Chondrocyte (in vitro differentiated cells): ENCODE data around the gene MKLN1. TPM values are rescaled to one million over a fixed set of nuclear protein-coding genes. Genes with fewer than 3 reads are reported as not detected.

ENCODE experiments used
- DNase-seq: peaks from one replicate; pipeline ENCODE4 v3.0.0; 2021; ENCODE audit warnings: mixed read lengths, low spot score
- H3K27ac Mint-ChIP-seq: one replicate; pipeline ENCODE4 v1.8.0; 2021; ENCODE audit warnings: mild to moderate bottlenecking, moderate library complexity, mixed read lengths; ENCODE audit not compliant: unreplicated experiment
- H3K27me3 Mint-ChIP-seq: 2 replicates; pipeline ENCODE4 v1.8.0; 2021; ENCODE audit warnings: low read depth, mixed read lengths
- H3K36me3 Mint-ChIP-seq: 2 replicates; pipeline ENCODE4 v1.8.0; 2021; ENCODE audit warnings: low read depth, mixed read lengths
- H3K4me1 Mint-ChIP-seq: 2 replicates; pipeline ENCODE4 v1.8.0; 2021; ENCODE audit warnings: low read depth, mild to moderate bottlenecking, mixed read lengths
- H3K4me3 Mint-ChIP-seq: one replicate; pipeline ENCODE4 v1.8.0; 2021; ENCODE audit warnings: mild to moderate bottlenecking, moderate library complexity, mixed read lengths; ENCODE audit not compliant: unreplicated experiment
- H3K9me3 Mint-ChIP-seq: 2 replicates; pipeline ENCODE4 v1.8.0; 2021; ENCODE audit warnings: low read depth, mixed read lengths
- total RNA-seq: library from RNA; stranded (reverse); gene quantifications from 3 replicates; pipeline ENCODE4 v1.2.1, GENCODE V29; 2021
- TF ChIP-seq, protein P1 (sequence below): fragments of 200-600 bp; sonication (generic); IDR thresholded peaks from 2 replicates; pipeline ENCODE4 v1.5.0; 2021; ENCODE audit warnings: antibody characterized with exemption, mild to moderate bottlenecking, moderate library complexity

MKLN1 gene
- total RNA-seq, 1 donor from 2014 or later, result 33.4 TPM

DNA sequence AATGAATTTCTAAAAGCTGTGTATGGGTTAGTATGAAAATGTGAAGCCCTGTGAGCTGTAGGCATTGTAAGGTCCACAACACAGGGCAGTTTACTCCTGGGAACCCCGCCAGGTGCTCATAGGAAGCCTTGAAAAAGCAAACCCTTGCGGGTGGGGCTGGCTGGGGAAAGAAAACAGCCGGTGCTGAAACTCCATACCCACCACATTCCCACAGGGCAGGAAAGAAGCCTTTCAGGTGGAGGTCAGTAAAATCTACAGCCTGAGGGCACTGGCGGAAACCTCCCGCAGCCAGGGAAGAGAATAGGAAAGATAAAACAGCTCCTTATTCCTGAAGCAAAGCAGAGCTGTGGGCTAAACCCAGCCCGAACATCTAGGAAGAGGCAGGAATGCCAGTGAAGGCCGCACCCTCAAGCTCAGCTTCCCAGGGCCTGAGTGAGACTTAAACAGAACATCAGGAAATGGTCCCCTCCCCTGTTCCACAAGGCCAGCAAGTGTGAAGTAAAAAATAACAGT lies 194.0 kb downstream of the MKLN1 start:
- Mint-ChIP-seq H3K36me3 (no peaks in the 10 kb centered on the region), H3K27me3 (no peaks in the 10 kb centered on the region), H3K4me3 (no peak overlapping the region), H3K9me3 (no peaks in the 10 kb centered on the region), H3K4me1 (peaks cover 43% of the 10 kb centered on the region), H3K27ac (peak overlapping the region; percentile 79)
- TF ChIP-seq, protein P1, sequence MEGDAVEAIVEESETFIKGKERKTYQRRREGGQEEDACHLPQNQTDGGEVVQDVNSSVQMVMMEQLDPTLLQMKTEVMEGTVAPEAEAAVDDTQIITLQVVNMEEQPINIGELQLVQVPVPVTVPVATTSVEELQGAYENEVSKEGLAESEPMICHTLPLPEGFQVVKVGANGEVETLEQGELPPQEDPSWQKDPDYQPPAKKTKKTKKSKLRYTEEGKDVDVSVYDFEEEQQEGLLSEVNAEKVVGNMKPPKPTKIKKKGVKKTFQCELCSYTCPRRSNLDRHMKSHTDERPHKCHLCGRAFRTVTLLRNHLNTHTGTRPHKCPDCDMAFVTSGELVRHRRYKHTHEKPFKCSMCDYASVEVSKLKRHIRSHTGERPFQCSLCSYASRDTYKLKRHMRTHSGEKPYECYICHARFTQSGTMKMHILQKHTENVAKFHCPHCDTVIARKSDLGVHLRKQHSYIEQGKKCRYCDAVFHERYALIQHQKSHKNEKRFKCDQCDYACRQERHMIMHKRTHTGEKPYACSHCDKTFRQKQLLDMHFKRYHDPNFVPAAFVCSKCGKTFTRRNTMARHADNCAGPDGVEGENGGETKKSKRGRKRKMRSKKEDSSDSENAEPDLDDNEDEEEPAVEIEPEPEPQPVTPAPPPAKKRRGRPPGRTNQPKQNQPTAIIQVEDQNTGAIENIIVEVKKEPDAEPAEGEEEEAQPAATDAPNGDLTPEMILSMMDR, result no peak
- DNase-seq, result peak; percentile 49

DNA sequence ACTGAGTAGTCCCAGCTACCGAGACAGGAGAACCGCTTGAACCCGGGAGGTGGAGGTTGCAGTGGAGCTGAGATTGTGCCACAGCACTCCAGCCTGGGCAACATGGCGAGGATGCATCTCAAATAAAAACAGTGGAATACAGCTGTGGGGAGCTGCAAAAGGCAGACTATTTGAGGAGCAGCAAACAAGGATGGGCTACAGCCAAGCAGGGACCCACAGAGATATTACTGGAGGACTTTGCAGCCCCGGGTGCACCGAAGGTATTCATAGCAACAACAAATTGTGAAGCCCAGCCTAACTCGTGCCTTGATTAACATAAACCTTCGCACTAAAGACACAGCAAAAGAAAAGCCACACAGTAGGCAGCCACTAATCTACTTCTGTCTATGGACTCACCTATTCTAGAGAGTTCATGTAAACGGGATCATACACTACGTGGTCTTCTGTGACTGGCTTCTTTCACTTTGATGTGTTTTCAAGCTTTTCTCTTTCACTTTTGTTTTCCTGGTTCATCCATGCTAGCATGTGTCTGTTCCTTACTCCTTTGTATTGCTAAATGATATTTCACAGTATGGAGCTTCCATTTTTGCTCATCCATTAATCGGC lies 194.8 kb downstream of the MKLN1 start:
- H3K27ac Mint-ChIP-seq, result no peak overlapping the region
- peaks cover 43% of the 10 kb centered on the region for H3K4me1 Mint-ChIP-seq
- no peaks in the 10 kb centered on the region for H3K36me3 Mint-ChIP-seq
- no peaks in the 10 kb centered on the region for H3K27me3 Mint-ChIP-seq
- H3K9me3 Mint-ChIP-seq, result no peaks in the 10 kb centered on the region
- no peak overlapping the region for H3K4me3 Mint-ChIP-seq
- peak; percentile 35 for DNase-seq
- TF ChIP-seq, protein P1, result no peak

DNA sequence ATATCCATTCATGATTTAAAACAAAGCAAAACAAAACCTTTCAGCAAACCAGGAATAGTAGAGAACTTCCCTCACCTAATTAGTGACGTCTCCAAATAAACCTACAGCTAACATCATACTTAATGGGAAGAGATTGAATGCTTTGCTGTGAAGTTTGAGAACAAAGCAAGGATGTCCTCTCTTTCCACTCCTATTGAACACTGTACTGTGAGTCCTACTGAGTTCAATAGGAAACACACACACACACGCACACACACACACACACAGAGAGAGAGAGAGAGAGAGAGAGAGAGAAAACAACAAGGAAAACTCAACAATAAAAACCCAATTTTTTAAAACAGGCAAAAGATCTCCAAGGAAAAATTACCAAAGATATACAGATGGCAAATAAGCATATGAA lies 196.4 kb downstream of the MKLN1 start:
- peaks cover 49% of the 10 kb centered on the region for H3K4me1 Mint-ChIP-seq

DNA sequence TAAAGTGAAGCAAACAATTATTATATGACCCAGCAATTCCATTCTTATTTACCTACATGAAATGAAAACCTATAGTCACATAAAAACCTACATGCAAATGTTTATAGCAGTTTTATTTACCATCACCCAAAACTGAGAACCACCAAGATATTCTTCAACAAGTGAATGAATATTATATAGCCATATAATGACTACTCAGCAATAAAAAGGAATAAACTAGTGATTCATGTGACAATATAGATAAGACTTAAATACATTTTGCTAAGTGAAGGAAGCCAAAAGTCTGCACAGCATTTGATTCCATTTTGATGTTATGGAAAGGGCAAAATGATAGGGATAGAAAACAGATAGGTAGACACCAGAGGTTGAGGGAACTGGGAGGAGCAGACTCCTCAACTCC lies 197.0 kb downstream of the MKLN1 start:
- H3K27me3 Mint-ChIP-seq, result no peaks in the 10 kb centered on the region
- peaks cover 48% of the 10 kb centered on the region for H3K4me1 Mint-ChIP-seq
- TF ChIP-seq, protein P1, result no peak
- no peaks in the 10 kb centered on the region for H3K9me3 Mint-ChIP-seq
- no peak overlapping the region for H3K4me3 Mint-ChIP-seq
- no peaks in the 10 kb centered on the region for H3K36me3 Mint-ChIP-seq
- H3K27ac Mint-ChIP-seq, result no peak overlapping the region
- DNase-seq, result no peak

More for the DNA sequence above, 196.4 kb downstream of the MKLN1 start:
- H3K9me3 Mint-ChIP-seq, result no peaks in the 10 kb centered on the region
- TF ChIP-seq, protein P1, result no peak
- H3K4me3 Mint-ChIP-seq, result no peak overlapping the region
- no peaks in the 10 kb centered on the region for H3K36me3 Mint-ChIP-seq
- H3K27ac Mint-ChIP-seq, result no peak overlapping the region
- DNase-seq, result no peak
- no peaks in the 10 kb centered on the region for H3K27me3 Mint-ChIP-seq

DNA sequence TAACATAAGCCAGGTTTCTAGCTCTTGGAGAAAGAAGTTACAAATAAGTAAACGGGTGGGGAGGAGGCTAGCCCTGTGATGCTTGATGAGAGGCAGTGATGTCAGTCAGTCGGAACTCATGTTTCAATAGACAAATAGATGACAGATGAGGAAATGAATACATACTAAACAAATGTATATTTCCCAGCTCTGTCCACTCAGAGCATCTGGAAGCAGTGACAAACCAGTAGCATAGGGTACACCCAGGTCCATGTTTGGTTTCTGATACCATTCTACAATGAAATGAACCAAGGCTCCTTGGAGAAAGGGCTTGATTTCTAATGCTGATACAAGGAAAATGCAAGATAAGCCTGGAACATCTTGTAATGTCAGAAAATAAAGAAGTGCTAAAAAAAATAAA lies 198.1 kb downstream of the MKLN1 start:
- DNase-seq, result peak; percentile 1
- H3K27ac Mint-ChIP-seq, result no peak overlapping the region
- H3K4me1 Mint-ChIP-seq, result peaks cover 39% of the 10 kb centered on the region
- no peak overlapping the region for H3K4me3 Mint-ChIP-seq
- no peaks in the 10 kb centered on the region for H3K36me3 Mint-ChIP-seq
- H3K9me3 Mint-ChIP-seq, result no peaks in the 10 kb centered on the region
- H3K27me3 Mint-ChIP-seq, result no peaks in the 10 kb centered on the region
- TF ChIP-seq, protein P1, result no peak
